GM21360 (cell line): ENCODE results near the gene TNS3.

Experiments
- ATAC-seq: cut with Tn5 transposase; IDR thresholded peaks from one replicate; pipeline ENCODE4 v1.9.1; 2021; ENCODE audit warnings: mild to moderate bottlenecking, moderate library complexity; ENCODE audit not compliant: unreplicated experiment

The TNS3 gene

DNA sequence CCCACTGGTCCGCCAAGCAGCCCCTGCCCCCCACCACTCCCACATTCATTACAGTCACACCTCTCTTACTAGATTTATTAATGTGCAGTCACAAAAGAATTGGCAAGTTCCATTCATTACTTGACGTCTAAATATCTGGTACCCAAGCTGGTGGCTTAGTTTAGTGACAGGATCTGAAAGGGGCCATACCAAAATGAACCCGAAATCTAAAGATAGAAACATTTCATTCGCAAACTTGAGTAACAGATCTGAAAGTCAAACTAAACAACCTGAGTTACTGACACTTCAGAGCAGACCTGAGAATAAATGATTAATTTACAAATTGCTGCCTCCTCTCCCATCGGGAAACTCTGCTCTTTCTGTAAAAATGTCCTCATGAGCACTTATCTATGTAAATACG is 53.4 kb downstream of the TNS3 start:
- ATAC-seq: peak; percentile 60

DNA sequence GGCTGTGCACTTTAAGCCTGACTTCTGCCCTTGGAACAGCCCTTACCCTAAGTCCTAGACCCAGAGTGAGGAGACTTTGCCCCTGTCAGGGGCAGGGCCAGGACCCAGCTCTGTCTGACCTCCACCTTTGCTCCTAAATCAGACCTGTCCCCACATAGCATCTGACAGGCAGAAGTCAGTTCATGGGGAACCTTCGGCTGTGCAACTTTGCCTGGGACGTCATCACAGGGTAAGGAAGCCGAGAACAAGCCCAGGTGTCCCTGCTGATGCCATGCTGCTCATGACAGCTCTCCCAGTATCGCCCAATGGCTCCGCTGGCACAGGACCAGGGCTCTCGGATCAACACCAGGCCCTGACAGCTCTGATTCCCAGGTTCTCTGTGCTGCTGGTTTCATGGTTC is 55.4 kb downstream of the TNS3 start:
- no peak for ATAC-seq

DNA sequence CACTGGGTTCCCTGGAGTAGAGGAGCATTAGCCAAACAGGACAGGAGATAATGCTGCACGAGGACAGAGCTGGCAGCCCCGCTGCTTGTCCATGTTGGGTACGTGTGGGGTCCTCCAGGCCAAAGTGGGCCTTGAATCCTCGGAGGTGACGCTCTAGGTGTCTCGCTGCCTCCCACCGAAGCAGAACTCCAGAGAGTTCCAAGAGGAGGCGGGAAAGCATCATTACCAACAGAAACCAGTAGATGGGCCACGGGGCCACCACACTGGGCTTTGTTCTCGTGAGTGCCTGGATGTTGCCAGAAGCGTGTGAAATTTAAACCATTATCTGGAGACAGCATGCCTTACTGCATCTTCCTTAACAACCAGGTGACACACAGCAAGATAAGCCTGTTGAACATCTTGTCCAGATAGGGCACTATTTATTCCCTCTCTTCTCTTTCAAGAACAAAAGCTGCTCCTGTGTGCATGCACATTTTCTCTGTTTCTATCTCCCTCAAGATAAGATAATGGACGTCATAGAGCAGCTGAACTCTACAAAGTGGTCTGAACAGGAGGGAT is 56.8 kb downstream of the TNS3 start:
- no peak for ATAC-seq

DNA sequence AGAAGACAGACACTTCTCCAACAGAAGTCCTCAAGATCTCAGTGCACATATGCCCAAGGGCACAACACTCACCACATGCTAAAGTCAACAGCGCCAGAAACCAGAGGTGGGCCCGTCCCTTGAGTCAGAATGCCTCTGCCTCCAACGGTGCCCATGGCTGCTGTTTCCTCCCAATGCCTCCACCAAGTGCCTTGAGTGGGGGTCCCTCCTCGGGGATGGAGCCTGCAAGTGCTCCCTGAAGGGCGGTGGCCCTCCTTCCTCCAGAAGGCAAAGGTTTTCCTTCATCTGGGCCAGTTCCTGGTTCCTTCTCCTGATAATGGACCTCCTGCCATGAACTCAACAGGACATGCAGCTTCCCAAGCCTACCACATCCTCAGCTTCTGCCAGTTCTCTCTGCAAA is 58.5 kb downstream of the TNS3 start:
- no peak for ATAC-seq

DNA sequence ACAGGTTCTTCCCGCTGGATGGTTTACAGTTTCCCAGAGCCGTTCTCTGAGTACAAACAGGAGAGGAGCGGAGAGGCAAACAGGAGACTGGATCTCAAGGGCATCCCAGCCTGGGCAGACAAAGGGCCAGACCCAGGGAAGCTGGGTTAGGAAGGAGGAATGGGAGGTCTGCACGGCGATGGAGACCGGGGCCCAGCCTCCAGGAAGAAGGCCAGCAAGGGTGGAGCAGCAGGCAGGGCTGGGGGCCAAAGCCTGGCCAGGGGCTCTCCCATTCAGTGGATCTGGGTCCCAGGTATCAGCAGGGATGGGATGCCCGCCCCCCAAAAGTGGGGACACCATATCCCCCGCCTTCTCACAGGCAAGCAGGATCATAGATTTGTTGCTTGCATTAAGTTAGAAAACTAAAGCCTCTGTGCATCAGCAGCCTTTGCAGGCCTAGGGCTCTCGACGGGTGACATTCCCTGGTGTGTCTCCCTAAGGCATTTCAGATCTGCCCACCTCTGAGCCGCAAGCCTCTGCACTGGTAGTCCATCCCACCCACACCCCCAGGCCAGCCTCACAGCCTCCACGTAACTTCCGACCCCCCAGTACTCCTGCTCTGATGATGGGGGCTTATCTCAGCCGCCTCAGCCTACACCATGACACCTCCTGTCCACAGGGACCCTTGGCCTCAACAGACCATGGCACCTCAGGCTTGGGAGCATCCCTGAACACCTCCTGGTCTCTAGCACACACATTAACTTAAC is 59.9 kb downstream of the TNS3 start:
- ATAC-seq: no peak

DNA sequence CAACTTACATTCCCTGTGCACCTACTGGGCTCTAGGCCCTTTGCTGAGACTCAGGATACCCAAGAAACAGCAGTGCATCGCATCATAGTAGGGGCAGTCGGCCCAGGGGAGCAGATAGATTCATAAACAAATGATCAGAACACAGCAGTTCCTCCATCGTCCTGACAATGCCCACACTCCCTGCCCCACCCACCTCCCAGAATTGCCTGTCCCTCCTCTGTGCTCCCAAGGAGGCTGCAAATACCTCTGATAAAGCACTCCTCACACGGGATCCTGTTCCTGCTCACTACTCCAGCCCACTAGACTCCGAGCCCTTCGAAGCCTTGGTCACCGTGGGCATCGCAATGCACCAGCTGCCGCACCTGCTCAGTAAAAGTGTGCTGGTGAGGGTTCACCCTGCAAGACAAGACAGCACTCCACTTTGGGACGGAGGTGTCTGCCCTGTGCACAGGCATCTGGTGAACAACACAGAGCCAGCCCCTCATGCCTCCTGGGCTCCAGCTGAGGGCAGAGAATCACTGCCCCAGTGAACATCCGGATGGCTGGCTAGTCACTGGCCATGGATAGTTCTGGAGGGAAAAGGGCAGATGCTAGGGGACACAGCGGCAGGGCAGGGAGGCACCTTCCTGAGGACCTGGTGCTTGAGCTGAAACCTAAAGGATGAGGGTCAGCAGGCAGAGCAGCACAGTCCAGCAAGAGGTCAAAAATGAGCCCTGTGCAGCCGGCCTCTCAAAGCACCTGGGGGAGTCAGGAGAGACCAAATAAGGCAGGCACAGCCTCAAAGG is 60.7 kb downstream of the TNS3 start:
- no peak for ATAC-seq

DNA sequence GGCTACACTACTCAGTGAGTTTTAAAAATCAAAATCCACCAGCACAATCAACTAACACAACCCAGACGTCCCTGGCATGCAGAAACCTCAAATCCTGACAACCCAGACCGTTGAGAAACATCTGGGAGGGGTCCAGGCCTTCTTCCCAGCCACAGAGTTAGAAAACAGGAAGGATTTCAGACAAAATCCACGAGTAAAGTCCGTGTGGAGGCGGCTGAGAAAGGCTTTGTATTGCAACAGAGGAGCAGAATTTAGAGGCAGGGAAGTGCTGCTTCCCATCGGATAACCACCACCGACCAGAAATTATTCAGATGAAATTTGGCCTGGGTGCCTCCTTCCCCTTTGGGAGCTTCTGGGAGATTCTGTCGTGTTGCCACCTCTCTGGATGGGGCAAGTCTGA is 61.5 kb downstream of the TNS3 start:
- no peak for ATAC-seq

DNA sequence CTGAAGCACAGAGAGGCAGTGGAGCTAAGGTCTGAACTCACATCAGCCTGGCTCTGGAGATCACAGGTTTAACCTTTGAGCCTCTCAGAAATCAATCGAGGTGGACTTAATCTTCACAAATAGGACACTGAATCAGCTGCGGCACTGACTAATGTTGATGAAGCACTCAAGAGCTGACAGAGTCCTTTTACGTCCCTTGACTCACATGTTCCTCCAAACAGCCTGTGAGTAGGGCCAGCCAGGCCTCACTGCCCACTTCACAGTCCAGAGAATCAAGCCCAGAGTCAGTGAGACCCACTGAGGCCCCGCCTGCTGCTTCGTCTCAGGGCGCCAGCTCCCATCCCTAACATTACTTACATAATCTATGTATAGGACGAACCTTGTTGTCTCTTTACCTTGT is 63.1 kb downstream of the TNS3 start:
- ATAC-seq: no peak

DNA sequence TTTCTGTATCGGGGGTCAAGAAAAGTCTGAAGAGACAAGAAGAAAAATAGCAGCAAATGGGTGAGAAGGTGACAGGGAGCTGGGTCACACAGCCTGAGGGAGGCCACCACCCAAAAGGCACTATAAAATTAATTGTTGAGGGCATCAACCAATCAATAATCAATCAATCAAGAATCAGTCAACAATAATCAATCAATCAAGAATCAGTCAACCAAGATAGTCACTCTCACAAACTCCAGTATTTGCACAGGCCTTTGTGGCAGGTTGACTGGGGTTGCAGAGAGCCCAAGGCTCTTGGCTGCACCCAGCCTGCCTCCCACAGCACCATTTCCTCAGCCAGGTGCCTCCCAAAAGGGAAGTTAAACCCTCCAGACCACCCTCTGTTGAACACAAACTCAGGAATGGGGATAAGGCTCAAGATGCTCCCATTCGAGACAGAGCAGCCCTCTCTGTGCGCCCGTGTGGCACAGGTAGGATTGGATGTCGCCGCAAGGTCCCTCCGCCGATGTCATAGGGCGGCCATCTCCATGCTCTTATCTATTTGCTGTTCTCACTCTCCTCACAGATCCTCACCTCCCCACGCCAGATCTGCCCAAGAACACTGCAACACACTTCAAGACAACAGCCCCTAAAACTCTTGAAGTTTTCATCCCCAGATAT is 64.0 kb downstream of the TNS3 start:
- ATAC-seq: no peak

DNA sequence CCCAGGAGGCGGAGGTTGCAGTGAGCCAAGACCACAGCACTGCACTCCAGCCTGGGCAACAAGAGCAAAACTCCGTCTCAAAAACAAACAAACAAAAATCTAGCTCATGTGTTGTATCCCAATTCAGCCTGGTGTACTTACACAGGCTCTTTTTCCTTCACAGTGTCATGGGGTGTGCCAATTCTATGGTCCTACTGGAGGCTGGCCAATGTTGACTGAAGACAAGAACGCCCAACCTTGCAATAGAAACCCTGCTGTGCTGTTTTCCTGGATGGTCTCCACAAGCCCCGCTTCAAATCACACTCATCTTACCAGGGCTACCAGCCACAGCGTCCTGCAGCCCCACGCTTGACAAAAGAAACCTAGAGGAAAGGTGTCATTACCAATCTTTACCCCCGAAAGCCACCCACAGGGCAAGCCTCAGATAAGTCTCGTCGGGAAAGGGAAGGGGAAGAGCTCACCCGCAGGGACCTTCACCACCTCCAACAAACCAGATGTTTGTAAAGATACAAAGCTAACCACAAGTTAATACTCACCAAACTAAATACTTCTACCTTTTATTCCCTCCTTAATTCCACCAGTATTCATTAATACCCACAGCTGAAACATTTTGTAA is 64.8 kb downstream of the TNS3 start:
- no peak for ATAC-seq

DNA sequence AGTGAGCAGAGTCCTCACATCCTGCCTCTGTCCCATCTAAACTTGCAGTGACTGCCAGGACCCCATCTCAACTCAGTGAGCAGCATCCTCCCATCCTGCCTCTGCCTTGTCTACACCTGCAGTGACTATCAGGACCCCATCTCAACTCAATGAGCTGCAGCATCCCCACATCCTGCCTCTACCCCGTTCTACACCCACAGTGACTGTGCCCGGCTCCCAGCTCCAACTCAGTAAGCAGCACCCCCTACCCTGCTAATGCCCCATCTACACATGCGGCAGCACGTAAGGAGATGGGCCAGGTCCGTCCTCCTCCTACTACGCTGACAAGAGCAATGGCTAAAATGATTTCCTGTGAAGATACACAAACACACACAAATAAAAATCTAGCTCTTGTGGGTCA is 65.5 kb downstream of the TNS3 start:
- no peak for ATAC-seq

DNA sequence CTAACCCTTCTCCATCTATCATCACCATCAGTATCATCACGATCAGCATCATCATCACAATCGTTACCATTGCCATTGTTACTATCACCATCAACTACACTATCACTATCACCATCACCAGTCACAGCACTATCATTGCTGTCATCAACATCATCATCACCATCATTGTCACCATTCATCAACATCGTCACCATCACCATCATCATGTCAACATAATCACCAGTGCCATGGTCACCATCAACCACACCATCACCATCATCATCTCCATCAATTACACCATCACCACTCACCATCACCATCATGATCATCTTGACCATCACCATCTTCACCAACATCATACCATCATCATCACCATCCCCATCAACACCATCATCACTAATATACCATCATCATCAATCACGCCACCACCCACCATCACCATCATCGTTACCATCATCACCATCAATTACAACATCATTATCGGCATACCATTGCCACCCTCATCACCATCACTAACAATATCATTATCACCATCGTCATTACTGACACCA is 66.5 kb downstream of the TNS3 start:
- ATAC-seq: no peak

DNA sequence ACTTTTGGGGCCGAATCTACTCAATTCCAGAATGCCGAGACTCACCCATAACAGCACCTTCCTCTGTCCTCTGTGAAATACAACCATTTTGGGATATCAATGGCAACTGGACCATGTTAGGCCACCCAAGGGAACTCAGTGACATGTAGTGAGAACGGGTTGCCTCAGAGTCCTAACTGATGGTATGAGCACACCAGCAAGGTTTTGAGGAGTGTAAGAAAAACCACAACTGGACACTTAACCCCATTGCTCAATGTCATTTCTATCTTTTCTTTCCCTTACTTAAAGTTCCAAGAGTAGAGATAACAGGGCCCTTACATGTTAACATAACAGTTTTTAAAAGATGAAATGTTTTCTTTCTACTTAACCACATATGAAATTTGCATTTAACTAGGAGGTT is 67.1 kb downstream of the TNS3 start:
- ATAC-seq: no peak

DNA sequence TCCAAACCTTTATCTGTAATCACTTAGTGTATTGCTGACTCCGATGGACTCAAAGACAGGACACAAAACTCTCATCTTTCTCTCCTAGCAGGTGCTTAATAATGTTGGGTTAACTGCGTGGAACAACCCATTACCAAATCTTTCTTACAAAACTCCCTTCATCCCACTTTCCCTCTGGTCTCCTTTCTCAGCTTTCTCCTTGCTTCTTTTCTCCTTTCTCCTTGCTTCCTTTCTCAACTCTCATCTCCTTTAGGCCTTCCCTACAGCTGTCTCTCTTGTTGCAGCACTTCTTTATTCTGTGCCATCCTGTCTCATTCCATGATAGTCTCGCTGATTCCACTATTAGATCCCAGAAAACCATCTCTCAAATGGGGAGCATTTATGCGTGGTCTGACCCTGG is 67.5 kb downstream of the TNS3 start:
- no peak for ATAC-seq

DNA sequence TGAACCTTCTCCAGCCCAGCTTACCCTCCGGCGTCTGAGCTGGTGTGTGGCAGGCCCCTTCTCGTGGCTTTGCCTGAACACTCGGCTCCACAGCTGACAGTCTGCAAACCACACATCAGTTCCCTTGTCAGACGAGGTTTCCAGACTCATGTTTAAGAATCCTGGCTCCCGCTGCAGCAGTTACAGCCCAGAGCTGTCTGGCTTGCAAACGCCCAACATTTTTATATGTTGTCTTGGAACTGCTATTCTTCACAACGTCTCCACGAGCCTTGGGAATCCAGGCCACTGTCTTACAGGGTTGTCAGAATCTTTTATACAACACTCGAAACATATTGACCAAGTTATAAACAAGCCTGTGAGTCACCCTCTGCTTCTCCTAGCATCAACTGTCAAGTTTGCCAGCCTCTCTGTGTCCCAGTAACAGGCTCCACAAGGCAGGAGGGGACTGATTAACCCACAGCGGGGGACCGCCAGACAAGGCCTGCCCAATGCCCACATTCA is 68.1 kb downstream of the TNS3 start:
- ATAC-seq: no peak

DNA sequence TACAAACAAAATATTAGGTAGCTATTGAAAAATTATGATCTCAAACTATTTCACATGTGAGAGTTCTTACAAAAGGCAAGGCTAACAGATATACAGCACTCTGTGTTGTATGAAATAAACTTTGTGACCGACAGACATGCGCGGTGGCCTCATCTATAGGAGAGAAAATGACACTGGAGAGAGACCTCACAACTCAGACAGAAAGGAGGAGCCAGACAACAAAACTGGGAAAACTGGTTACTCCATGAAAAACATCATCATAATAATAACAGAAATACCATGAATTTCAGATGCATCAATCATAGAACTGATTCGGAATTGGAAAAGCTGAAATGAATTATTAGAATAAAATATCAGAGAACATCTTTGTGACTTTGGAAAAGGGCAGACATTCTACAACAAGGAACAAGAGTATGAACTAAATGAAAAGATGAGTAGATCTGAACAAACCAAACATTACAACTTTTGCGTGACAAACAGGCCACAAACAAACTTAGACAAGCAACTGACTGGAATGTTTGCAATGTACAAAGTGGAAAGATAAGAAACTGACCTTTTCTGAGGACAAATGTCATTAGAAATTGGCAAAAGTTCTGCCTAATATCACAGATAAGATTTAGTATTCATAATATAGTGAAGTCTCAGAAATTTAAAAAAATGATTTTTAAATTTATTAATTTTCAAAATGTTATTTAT is 69.3 kb downstream of the TNS3 start:
- ATAC-seq: no peak

DNA sequence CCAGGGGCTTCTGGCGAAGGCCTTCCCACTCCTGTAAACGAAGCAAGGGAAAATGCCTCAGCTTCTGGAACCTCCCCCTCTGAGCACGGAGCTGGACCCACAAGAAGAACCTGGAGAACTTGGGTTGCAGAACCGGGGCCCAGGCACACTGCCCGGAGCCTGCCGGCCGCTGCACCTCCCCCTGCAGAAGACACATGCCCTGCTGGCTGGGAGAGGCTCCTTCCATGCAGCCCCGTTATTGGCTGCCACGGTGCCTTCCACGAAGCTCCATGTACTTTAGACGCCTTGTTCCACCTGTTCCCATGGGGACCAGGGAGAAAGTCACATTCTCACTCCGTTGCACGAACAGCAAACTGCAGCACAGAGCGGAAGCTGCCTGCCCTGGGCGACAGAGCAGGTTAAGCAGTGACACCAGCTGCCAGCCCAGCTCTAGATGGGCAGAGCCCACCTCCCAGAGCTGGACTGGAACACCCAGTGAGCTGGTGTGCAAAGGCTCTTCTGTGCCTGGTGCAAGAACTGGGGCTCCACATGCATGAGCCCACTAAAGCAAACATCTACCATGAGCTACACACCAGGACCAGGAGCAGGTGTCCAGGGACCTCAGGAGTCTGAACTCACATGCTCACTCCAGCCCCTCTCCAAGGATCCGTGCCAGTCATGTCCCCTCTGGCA is 70.1 kb downstream of the TNS3 start:
- no peak for ATAC-seq

DNA sequence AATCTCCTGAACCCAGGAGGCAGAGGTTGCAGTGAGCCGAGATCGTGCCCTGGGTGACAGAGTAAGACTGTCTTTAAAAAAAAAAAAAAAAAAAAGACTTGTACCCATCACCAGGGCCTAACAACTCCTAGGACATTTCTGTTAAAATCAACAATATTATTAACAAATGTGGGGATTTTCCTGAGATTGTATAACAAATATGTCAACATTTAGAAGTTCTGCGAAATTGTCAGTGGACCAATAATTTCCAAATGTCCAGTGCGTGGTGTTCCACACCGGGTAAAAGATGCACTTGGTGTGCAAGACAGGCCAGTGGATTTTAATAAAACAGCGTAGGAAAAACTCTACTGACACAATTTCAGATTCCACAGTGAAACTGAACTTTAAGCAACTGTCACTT is 71.1 kb downstream of the TNS3 start:
- ATAC-seq: no peak

DNA sequence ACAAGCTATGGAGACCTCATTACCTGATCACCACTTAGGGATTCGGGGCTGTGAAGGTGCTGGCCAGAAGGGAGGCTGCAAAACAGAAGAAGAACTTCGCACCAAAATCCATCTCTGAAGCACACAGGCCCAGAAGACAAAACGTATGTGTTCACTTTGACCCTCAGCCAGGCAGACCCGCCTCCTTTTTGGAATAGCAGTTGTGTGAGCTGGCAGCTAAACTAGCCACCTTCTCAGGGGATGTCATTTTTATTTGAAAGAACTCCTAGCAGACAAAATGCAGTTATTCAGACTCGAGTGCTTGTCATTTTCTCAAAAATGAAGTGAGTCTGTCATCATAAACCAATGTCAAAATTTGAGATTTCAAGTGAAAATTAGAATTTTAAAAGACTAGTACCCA is 71.7 kb downstream of the TNS3 start:
- ATAC-seq: no peak

DNA sequence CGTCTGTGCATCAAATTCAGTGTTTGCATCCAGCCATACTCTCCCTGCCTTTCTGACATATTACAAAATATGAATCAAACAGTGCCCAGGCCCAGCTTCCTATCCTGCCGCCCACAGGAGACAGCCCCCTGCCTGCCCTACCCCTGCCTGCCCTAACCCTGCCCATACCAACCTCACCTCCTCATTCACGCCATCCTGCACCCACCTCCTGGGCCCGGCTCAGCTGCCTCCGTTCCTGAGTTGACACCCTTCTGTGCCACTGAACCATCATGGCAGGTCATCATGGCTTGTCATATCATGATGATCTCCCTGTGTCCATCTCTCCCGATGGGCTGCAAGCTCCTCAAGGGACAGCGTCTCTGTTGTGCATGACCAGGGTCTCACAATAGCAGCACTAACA is 72.3 kb downstream of the TNS3 start:
- no peak for ATAC-seq
